ENCODE results near the gene ORM1.

- TF ChIP-seq TAF1 (IDR thresholded peaks at IDR 0.05; ENCODE audit: borderline replicate concordance, low read depth, low read length) (no peak), EGR1 (IDR thresholded peaks at IDR 0.05; ENCODE audit: borderline replicate concordance in 1 of 2, low read depth in 2 of 2, low read length in 2 of 2) (no peak), CTCF (IDR thresholded peaks at IDR 0.05 in 2 of 3, conservative IDR thresholded peaks at IDR 0.05 in 1 of 3; ENCODE audit: control insufficient read depth in 2 of 3, extremely low read depth in 1 of 3, insufficient read depth in 1 of 3, low read depth in 3 of 3, low read length in 3 of 3) (no peak), IKZF2 (IDR thresholded peaks at IDR 0.05) (no peak; a peak in 1 of 4 replicates), CHD4 (IDR thresholded peaks at IDR 0.05) (no peak), MYC (IDR thresholded peaks at IDR 0.05; ENCODE audit: insufficient read depth, insufficient read length, insufficient replicate concordance, low read length, severe bottlenecking) (no peak), REST (IDR thresholded peaks at IDR 0.05; ENCODE audit: low read depth, low read length) (no peak), POU2F2 (IDR thresholded peaks at IDR 0.05; ENCODE audit: borderline replicate concordance, low read depth, low read length) (no peak), ATF2 (IDR thresholded peaks at IDR 0.05; ENCODE audit: low read length) (no peak), ZZZ3 (IDR thresholded peaks at IDR 0.05; ENCODE audit: control insufficient read depth, insufficient read length, low read depth) (no peak), CHD2 (IDR thresholded peaks at IDR 0.05; ENCODE audit: borderline replicate concordance, low read depth, low read length) (no peak), NFIC (IDR thresholded peaks at IDR 0.05; ENCODE audit: low read depth, low read length) (no peak; the same call in 1 of the 2 replicates), TCF12 (IDR thresholded peaks at IDR 0.05; ENCODE audit: low read depth, low read length) (no peak), RAD21 (IDR thresholded peaks at IDR 0.05; ENCODE audit: insufficient read depth, low read depth, low read length) (no peak)
Measured at GRCh38 chr9:114348261-114348905, 25.5 kb downstream of the ORM1 start.

Data from GM12878 (cell line).